ENCODE data around the gene CIPC. TPM values are rescaled to one million over a fixed set of nuclear protein-coding genes. Genes with fewer than 3 reads are reported as not detected.
A peak's percentile ranks its signal among the peaks of the same experiment; 100 is the strongest.

The CIPC gene
- total RNA-seq, 2 experiments from 2014 or later, result 20.9 to 43.4 TPM

DNA sequence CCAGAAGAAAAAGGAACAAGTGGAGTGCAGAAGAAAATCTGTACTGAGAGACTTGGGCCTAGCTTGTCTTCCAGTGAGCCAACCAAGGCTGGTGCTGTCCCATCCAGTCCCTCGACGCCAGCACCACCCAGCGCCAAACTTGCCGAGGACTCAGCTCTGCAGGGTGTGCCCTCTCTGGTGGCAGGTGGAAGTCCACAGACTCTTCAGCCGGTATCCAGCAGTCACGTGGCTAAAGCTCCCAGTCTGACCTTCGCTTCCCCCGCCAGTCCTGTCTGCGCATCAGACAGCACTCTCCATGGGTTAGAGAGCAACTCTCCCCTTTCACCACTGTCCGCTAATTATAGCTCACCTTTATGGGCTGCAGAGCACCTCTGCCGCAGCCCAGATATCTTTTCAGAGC is 15.6 kb downstream of the CIPC start:
- CTCF ChIA-PET (ENCODE audit: unreplicated experiment), result no interaction called here
- no peak overlapping the region for H2AFZ ChIP-seq (ENCODE audit: low read length)

DNA sequence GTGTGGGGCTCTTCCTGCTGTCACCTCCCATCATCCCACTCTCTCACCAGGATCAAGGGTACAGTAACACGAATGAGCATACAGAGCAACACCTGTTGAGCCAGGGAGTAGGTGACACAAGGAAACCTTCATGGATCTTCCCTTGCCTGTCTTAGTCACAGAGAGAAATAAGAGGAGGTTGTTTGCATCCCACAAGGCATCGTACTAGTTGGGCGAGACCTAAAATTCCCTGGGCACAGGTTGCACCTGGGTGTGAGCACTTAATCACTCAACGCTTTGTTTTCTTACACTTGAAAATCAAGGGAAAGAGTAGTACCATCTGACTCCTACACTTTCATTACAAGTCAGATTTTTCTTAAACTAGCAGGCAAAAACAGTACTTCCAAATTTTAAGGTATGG is 16.6 kb downstream of the CIPC start:
- TF ChIP-seq EZH2phosphoT487 (IDR thresholded peaks at IDR 0.05; ENCODE audit: borderline replicate concordance, low read depth, low read length) (no peak), CTCF (conservative IDR thresholded peaks at IDR 0.05; ENCODE audit: low read length) (no peak)
- H3K4me3 ChIP-seq (ENCODE audit: low read depth, low read length, poor library complexity, severe bottlenecking), result no peak overlapping the region
- no peak overlapping the region for H3K4me2 ChIP-seq (ENCODE audit: low read length)
- H3K9me3 ChIP-seq (ENCODE audit: low read length), result no peaks in the 10 kb centered on the region
- BruUV-seq (replicated peaks), result no TSS peak
- intact Hi-C loops (cut with micrococcal nuclease; ENCODE audit: unreplicated experiment), result no loop called here
- CTCF ChIA-PET (ENCODE audit: unreplicated experiment), result no interaction called here
- POLR2A ChIA-PET, result interaction anchor here (0.7 to 1.9 kb wide), 4 partner anchors 10 to 17 kb away, joined by 3 to 10 read pairs (median 4); no protein-coding TSS in a partner anchor
- H3K36me3 ChIP-seq (ENCODE audit: insufficient read depth, low read length), result peaks cover 83% of the 10 kb centered on the region
- no peak overlapping the region for H3K27ac ChIP-seq (ENCODE audit: low read depth, low read length, poor library complexity, severe bottlenecking)
- no peak overlapping the region for H2AFZ ChIP-seq (ENCODE audit: low read length)
- no peaks in the 10 kb centered on the region for H4K20me1 ChIP-seq (ENCODE audit: insufficient read depth, low read length)
- no peaks in the 10 kb centered on the region for H3K79me2 ChIP-seq (ENCODE audit: insufficient read depth, low read depth, low read length)
- H3K9me2 ChIP-seq (ENCODE audit: insufficient read depth, low read length), result no peaks in the 10 kb centered on the region
- DNase-seq (ENCODE audit: low spot score), result no peak
- H3K4me1 ChIP-seq (ENCODE audit: insufficient read depth, low read length, poor library complexity, severe bottlenecking), result peaks cover 8% of the 10 kb centered on the region

More for the DNA sequence above, 15.6 kb downstream of the CIPC start:
- Histone ChIP-seq H3K9me2 (ENCODE audit: insufficient read depth, low read length) (no peaks in the 10 kb centered on the region), H3K4me3 (ENCODE audit: low read depth, low read length, poor library complexity, severe bottlenecking) (no peak overlapping the region), H3K4me2 (ENCODE audit: low read length) (no peak overlapping the region), H4K20me1 (ENCODE audit: insufficient read depth, low read length) (no peaks in the 10 kb centered on the region), H3K79me2 (ENCODE audit: insufficient read depth, low read depth, low read length) (no peaks in the 10 kb centered on the region), H3K9me3 (ENCODE audit: low read length) (no peaks in the 10 kb centered on the region), H3K27ac (ENCODE audit: low read depth, low read length, poor library complexity, severe bottlenecking) (no peak overlapping the region), H3K4me1 (ENCODE audit: insufficient read depth, low read length, poor library complexity, severe bottlenecking) (no peaks in the 10 kb centered on the region), H3K36me3 (ENCODE audit: insufficient read depth, low read length) (peaks cover 90% of the 10 kb centered on the region)
- POLR2A ChIA-PET, result interaction anchor here (0.6 to 1.9 kb wide), 3 partner anchors 14 to 53 kb away, joined by 3 to 10 read pairs (median 3); no protein-coding TSS in a partner anchor
- BruUV-seq (replicated peaks), result no TSS peak
- no peak for TF ChIP-seq CTCF (conservative IDR thresholded peaks at IDR 0.05; ENCODE audit: low read length)
- no peak for TF ChIP-seq EZH2phosphoT487 (IDR thresholded peaks at IDR 0.05; ENCODE audit: borderline replicate concordance, low read depth, low read length)
- intact Hi-C loops (cut with micrococcal nuclease; ENCODE audit: unreplicated experiment), result no loop called here
- DNase-seq (ENCODE audit: low spot score), result no peak

DNA sequence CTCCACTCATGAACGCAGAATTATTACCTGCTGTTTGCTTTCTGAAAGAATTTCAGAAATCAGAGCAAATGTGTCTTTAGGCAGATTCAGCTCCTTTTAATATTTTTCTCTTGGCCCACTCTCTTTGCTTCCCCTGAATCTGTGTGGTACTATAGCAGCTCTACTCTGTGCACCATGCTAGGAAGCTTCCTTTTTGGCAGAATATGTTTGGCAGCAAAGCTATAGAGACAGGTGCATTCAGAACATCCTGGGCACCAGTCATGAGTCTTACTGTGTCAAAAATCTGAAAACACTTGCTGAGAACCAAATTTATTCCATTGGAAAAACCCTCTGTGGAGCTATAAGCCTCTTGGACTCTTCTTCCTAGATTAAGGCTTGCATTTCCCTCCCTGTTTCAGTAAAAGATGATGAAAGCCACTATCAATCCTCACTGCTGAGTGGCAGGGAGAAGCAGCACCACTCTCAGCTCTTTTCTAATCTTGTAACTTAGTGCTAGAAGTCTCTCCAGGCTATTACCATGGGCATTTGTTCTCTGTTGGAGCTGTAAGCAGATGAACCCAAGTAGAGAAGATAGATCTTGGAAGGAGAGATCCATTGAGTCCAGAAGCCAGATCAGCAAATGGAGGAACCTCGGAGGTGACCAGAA is 18.2 kb downstream of the CIPC start:
- Histone ChIP-seq H3K4me1 (ENCODE audit: insufficient read depth, low read length, poor library complexity, severe bottlenecking) (peaks cover 25% of the 10 kb centered on the region), H3K4me2 (ENCODE audit: low read length) (no peak overlapping the region), H3K9me3 (ENCODE audit: low read length) (no peaks in the 10 kb centered on the region), H3K36me3 (ENCODE audit: insufficient read depth, low read length) (peaks cover 67% of the 10 kb centered on the region), H4K20me1 (ENCODE audit: insufficient read depth, low read length) (no peaks in the 10 kb centered on the region), H3K79me2 (ENCODE audit: insufficient read depth, low read depth, low read length) (no peaks in the 10 kb centered on the region), H3K9me2 (ENCODE audit: insufficient read depth, low read length) (no peaks in the 10 kb centered on the region), H3K4me3 (ENCODE audit: low read depth, low read length, poor library complexity, severe bottlenecking) (no peak overlapping the region), H2AFZ (ENCODE audit: low read length) (no peak overlapping the region), H3K27ac (ENCODE audit: low read depth, low read length, poor library complexity, severe bottlenecking) (no peak overlapping the region)
- TF ChIP-seq EZH2phosphoT487 (IDR thresholded peaks at IDR 0.05; ENCODE audit: borderline replicate concordance, low read depth, low read length), result no peak
- TF ChIP-seq CTCF (conservative IDR thresholded peaks at IDR 0.05; ENCODE audit: low read length), result no peak
- intact Hi-C loops (cut with micrococcal nuclease; ENCODE audit: unreplicated experiment), result no loop called here
- DNase-seq (ENCODE audit: low spot score), result no peak
- BruUV-seq (replicated peaks), result TSS peak; percentile 49
- CTCF ChIA-PET (ENCODE audit: unreplicated experiment), result no interaction called here
- POLR2A ChIA-PET, result interaction anchor here (0.6 to 1.9 kb wide), 6 partner anchors 12 to 330 kb away, joined by 3 to 6 read pairs (median 4); partner anchors contain the start of gene CIPC
